Measurements from ENCODE around the gene BCL2L15.

Gene BCL2L15

GRCh38 chr1:113916974-113917373, 29.6 kb upstream of the BCL2L15 start:
- H3K9ac ChIP-seq (ENCODE audit: insufficient read length): no peak overlapping the region
- no peak for TF ChIP-seq FOXP2 (optimal IDR thresholded peaks at IDR 0.05; ENCODE audit: control extremely low read depth, extremely low read length, insufficient read depth)
- no peak for TF ChIP-seq POLR2AphosphoS5 (IDR thresholded peaks at IDR 0.05; ENCODE audit: borderline replicate concordance, low read depth, low read length)
- TF ChIP-seq EZH2 (IDR thresholded peaks at IDR 0.05): no peak
- no peak overlapping the region for H3K4me3 ChIP-seq
- H3K36me3 ChIP-seq (ENCODE audit: insufficient read depth, low read length): peaks cover 16% of the 10 kb centered on the region
- H3K9me3 ChIP-seq (ENCODE audit: low read depth, low read length): no peaks in the 10 kb centered on the region
- H3K27ac ChIP-seq: no peak overlapping the region
- DNase-seq (ENCODE audit: low read depth, low spot score): no peak

- no peak for DNase-seq (ENCODE audit: low read depth, low spot score)
- H3K36me3 ChIP-seq (ENCODE audit: insufficient read depth, low read length): peaks cover 44% of the 10 kb centered on the region
- H3K9me3 ChIP-seq (ENCODE audit: low read depth, low read length): no peaks in the 10 kb centered on the region
- H3K9ac ChIP-seq (ENCODE audit: insufficient read length): no peak overlapping the region
- TF ChIP-seq FOXP2 (optimal IDR thresholded peaks at IDR 0.05; ENCODE audit: control extremely low read depth, extremely low read length, insufficient read depth) (no peak), EZH2 (IDR thresholded peaks at IDR 0.05) (no peak), POLR2AphosphoS5 (IDR thresholded peaks at IDR 0.05; ENCODE audit: borderline replicate concordance, low read depth, low read length) (no peak)
- no peak overlapping the region for H3K27ac ChIP-seq
- H3K4me3 ChIP-seq: no peak overlapping the region
These were observed 26.7 kb upstream of the BCL2L15 start for GRCh38 chr1:113913887-113914664.

GRCh38 chr1:113913312-113913668, 25.9 kb upstream of the BCL2L15 start:
- H3K9ac ChIP-seq (ENCODE audit: insufficient read length): no peak overlapping the region
- no peak for DNase-seq (ENCODE audit: low read depth, low spot score)
- peaks cover 52% of the 10 kb centered on the region for H3K36me3 ChIP-seq (ENCODE audit: insufficient read depth, low read length)
- H3K27ac ChIP-seq: 0 out of 2 replicates have a peak overlapping the region, but pooled peaks have one; percentile 23
- no peak for TF ChIP-seq FOXP2 (optimal IDR thresholded peaks at IDR 0.05; ENCODE audit: control extremely low read depth, extremely low read length, insufficient read depth)
- no peak for TF ChIP-seq POLR2AphosphoS5 (IDR thresholded peaks at IDR 0.05; ENCODE audit: borderline replicate concordance, low read depth, low read length)
- no peak for TF ChIP-seq EZH2 (IDR thresholded peaks at IDR 0.05)
- no peak overlapping the region for H3K4me3 ChIP-seq
- H3K9me3 ChIP-seq (ENCODE audit: low read depth, low read length): no peaks in the 10 kb centered on the region

- H3K4me3 ChIP-seq: no peak overlapping the region
- peak overlapping the region; percentile 26; the same call in 1 of the 2 replicates for H3K27ac ChIP-seq
- no peak for DNase-seq (ENCODE audit: low read depth, low spot score)
These were observed 25.4 kb upstream of the BCL2L15 start for GRCh38 chr1:113912594-113913311.

GRCh38 chr1:113905435-113905861, 18.1 kb upstream of the BCL2L15 start:
- Histone ChIP-seq H3K9me3 (ENCODE audit: low read depth, low read length) (no peaks in the 10 kb centered on the region), H3K4me3 (peak overlapping the region; percentile 82), H3K9ac (ENCODE audit: insufficient read length) (peak overlapping the region; percentile 92), H3K36me3 (ENCODE audit: insufficient read depth, low read length) (peaks cover 66% of the 10 kb centered on the region), H3K27ac (peak overlapping the region; percentile 86)
- TF ChIP-seq FOXP2 (optimal IDR thresholded peaks at IDR 0.05; ENCODE audit: control extremely low read depth, extremely low read length, insufficient read depth) (no peak), EZH2 (IDR thresholded peaks at IDR 0.05) (no peak), POLR2AphosphoS5 (IDR thresholded peaks at IDR 0.05; ENCODE audit: borderline replicate concordance, low read depth, low read length) (no peak)
- DNase-seq (ENCODE audit: low read depth, low spot score): no peak

More at GRCh38 chr1:113912594-113913311, 25.4 kb upstream of the BCL2L15 start:
- no peak overlapping the region for H3K9ac ChIP-seq (ENCODE audit: insufficient read length)
- H3K9me3 ChIP-seq (ENCODE audit: low read depth, low read length): no peaks in the 10 kb centered on the region
- no peak for TF ChIP-seq EZH2 (IDR thresholded peaks at IDR 0.05)
- TF ChIP-seq POLR2AphosphoS5 (IDR thresholded peaks at IDR 0.05; ENCODE audit: borderline replicate concordance, low read depth, low read length): no peak
- TF ChIP-seq FOXP2 (optimal IDR thresholded peaks at IDR 0.05; ENCODE audit: control extremely low read depth, extremely low read length, insufficient read depth): no peak
- H3K36me3 ChIP-seq (ENCODE audit: insufficient read depth, low read length): peaks cover 57% of the 10 kb centered on the region

GRCh38 chr1:113904674-113905434, 17.5 kb upstream of the BCL2L15 start, which contains the start of the genes AP4B1 and DCLRE1B:
TSS of gene AP4B1 (minus strand) at chr1:113904799. CDS start at chr1:113904717, 82 bp downstream.
TSS of gene DCLRE1B (plus strand) at chr1:113905326. CDS start at chr1:113905587, 261 bp downstream.
- DNase-seq (ENCODE audit: low read depth, low spot score): peak; percentile 97
- Histone ChIP-seq H3K4me3 (peak within 1 kb of the TSS; percentile 82), H3K9me3 (ENCODE audit: low read depth, low read length) (no peaks in the 10 kb centered on the region), H3K36me3 (ENCODE audit: insufficient read depth, low read length) (peaks cover 66% of the 10 kb centered on the region), H3K9ac (ENCODE audit: insufficient read length) (peak within 1 kb of the TSS; percentile 92), H3K27ac (peak within 1 kb of the TSS; percentile 86)
- TF ChIP-seq POLR2AphosphoS5 (IDR thresholded peaks at IDR 0.05; ENCODE audit: borderline replicate concordance, low read depth, low read length): peak; percentile 72
- TF ChIP-seq EZH2 (IDR thresholded peaks at IDR 0.05): no peak
- TF ChIP-seq FOXP2 (optimal IDR thresholded peaks at IDR 0.05; ENCODE audit: control extremely low read depth, extremely low read length, insufficient read depth): peak; percentile 62

GRCh38 chr1:113904293-113904673, 16.9 kb upstream of the BCL2L15 start:
- H3K36me3 ChIP-seq (ENCODE audit: insufficient read depth, low read length): peaks cover 66% of the 10 kb centered on the region
- TF ChIP-seq FOXP2 (optimal IDR thresholded peaks at IDR 0.05; ENCODE audit: control extremely low read depth, extremely low read length, insufficient read depth) (no peak), EZH2 (IDR thresholded peaks at IDR 0.05) (no peak), POLR2AphosphoS5 (IDR thresholded peaks at IDR 0.05; ENCODE audit: borderline replicate concordance, low read depth, low read length) (no peak)
- peak overlapping the region; percentile 74 for H3K9ac ChIP-seq (ENCODE audit: insufficient read length)
- no peaks in the 10 kb centered on the region for H3K9me3 ChIP-seq (ENCODE audit: low read depth, low read length)
- DNase-seq (ENCODE audit: low read depth, low spot score): no peak
- peak overlapping the region; percentile 86 for H3K27ac ChIP-seq
- peak overlapping the region; percentile 82 for H3K4me3 ChIP-seq

All from SK-N-MC (cell line).